Activated naive CD8-positive, alpha-beta T cell treated with anti-CD3 and anti-CD28 coated beads, Interleukin-2, amount 50 U/mL, for 16 hours (primary cell): ENCODE data around the gene TOM1L2.
"Not testable (repeated sequence)": the region's sequence is repeated elsewhere in the genome, so short reads cannot be mapped to it uniquely, and the experiment has no call there.

Experiments
- DNase-seq: peaks from one replicate; pipeline ENCODE4 v3.0.0-alpha.2; 2020; ENCODE audit warnings: low read depth, low spot score

The TOM1L2 gene

DNA sequence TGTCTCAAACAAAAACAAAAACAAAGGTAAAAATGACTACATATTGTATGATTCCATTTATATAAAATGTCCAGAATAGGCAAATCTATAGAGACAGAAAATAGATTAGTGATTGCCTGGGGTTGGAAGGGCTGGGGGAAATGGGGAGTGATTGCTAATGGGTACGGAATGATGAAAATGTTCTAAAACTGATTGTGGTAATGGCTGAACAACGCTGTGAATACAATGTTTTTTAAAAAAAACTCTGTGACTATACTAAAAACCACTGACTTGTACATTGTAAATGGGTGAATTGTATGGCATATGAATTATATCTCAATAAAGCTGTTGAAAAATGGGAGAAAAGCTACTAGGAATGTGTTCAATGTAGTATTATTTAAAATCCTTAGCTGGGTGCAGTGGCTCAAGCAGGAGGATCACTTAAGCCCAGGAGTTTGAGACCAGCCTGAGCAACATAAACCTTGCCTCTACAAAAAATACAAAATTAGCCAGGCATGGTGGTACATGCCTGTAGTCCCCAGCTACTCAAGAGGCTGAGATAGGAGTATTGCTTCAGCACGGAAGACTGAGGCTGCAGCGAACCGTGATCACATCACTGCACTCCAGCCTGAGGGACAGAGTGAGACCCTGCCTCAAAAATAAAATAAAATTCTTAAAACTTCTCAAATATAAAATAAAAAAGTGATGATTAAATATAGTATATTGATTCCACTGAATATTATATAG lies 47.9 kb downstream of the TOM1L2 start:
- DNase-seq, result no peak

DNA sequence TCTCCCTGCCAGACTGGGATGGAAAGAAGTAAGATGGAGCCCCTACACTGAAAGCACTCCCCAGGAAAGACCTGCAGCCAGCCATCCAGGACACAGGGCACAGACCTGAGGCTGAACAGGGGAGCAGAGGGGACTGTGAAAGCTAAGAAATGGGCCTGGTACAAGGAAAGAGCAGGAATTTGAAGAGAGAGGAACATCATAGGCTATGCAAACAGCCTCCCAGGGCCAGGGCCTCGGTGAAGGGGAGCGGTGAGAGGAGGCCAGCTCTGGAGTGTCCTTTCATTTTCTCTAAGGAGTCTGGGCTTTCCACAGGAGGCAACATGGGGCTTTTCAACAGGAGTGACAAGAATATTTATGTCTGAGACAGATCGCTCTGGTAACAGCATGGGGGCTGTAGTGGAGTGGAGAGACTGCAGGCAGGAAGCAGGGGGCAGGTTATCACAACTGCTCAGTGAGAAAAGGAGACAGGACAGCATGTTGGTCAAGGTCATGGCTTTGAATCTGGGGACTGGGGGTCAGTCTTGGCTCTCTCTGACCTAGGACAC lies 50.1 kb downstream of the TOM1L2 start:
- no peak for DNase-seq

DNA sequence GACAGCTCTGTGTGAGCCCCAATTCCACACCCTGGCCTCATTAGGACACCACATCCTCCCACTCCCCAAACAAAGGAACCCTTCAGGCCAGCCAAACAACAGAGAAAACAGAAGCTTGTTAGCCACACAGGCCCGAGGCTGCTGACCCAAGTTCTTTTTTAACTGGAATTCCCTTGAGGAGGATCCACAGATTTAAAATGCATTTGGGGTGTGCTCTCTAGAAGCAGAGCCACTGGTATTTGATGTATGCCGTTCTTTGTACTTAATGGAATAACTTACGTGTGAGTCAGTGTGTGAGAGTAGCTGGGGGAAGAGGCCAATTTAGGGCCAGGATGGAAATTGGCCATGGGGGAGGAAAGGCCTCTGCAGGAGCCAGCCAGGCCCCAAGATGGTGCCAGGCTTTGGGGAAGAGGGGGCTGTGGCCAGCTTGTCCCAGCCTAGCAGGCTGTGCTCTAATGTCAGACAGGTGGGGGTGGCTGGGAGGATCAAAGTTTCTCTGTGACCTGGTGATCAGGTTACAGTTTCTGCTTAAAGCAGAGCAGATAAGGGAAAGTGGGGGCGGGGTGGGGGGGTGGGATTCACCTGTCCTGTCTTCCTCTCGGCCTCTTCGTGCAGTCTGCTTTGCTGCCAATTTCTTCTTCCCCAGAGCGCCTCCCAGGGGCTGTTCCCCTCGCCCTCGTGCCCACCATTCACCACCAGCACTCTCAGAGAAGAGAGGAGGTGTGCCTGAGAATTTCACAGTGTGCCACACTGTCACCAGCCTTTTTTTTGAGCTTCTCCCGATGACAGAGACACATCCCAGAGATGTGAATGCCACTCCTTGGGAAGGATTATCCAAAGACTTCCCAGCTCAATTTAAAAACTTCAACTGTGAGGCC lies 50.8 kb downstream of the TOM1L2 start:
- DNase-seq, result no peak

DNA sequence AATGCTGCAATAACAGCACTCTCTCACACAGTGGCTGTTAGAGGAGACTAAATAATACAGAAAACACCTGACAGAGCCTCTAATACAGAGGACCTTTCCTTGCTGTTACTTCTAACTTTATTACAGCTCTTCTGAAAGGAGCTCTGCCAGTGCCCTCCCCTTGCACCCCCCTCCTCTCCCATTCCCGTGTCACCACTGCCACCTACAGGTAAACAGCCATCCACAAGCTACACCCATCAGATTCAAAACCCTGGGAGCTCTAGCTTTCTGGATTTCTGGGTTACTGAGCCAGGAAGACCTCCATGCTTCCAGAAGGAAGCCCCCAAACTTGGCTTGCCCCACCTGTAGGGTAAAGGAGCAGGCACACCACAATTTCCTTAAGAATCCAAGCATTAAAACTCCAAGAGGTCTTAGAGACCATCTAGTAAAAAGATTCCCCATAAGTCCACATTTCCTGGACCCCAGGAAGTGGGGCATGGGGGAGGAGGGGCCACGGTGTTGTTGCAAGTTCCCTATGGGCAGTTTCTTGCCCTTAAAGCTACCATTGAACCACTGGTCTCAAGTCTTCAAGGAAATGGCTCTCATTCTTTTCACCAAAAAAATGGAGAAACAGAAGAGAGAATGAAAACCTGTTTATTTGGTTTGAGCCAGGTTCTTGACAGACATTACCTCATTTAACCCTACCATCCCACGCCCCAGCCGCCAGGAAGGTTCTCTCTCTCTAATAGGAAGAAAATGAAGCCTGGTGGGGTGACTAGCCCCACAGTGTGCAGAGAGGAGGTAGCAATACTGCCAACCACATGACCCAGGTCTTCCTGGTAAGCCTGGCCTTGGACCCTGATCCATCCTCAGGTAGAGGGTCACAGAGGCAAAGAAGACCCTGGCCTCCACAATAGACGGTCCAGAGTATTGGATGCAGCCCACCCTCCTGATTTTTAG lies 52.8 kb downstream of the TOM1L2 start:
- peak; percentile 45 for DNase-seq

DNA sequence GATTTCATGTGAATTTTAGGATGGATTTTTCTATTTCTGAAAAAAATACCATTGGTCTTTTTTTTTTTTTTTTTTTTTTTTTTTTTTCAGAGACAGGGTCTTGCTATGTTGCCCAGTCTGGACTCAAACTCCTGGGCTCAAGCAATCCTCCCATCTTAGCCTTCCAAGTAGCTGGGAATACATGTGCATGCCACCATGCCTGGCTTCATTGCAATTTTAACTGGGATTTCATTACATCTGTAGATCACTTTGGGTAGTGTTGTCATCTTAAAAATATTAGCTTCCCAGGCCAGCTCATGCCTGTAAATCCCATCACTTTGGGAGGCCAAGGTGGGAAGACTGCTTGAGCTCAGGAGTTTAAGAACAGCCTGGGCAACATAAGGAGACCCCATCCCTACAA lies 54.8 kb downstream of the TOM1L2 start:
- DNase-seq, result no peak

DNA sequence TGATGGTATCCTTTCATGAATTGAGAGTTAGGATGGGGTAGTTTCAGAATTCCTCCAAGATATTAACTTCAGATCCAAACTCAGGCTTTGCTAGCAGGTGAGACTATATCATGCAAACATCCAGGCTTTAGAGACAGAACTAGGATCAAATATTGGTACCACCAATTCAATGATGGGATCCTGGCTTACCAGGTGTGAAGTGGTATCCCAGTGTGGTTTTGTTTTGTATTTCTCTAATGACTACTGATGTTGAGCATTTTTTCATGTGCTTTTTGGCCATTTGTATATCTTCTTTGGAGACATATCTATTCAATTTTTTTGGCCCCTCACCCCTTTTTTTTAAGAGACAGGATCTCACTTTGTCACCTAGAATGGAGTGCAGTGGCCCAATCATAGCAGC lies 57.0 kb downstream of the TOM1L2 start:
- DNase-seq, result no peak

DNA sequence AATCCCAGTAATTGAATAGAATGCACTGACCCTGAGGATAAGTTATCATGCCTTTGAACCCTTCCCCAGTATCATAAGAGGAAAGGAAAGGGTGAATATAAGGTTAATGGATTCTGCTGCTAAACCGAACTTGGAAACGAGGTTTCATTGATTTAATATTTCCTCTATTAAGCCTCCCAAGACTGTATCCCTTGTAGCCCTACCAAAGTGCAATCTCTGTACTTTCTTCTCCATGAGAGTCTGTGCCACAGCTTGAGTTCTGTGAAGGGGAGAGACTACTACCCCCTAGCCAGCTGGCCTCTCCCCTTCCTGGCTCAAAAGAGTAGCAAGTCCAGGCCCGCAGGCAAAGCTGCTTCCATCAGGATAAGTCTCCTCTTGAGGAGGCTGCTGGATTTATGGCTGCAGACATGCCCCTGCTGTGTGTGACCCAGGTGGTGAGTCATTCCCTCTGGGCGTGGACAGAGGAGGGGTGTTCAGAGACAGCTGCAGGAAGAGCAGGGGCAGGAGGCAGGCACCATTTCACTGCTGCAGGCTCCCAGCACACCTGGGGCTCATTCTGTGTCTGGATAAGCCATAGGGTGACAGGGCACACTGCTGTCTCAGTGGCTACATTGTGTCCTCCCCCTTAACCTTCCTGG lies 58.4 kb downstream of the TOM1L2 start:
- DNase-seq, result no peak

DNA sequence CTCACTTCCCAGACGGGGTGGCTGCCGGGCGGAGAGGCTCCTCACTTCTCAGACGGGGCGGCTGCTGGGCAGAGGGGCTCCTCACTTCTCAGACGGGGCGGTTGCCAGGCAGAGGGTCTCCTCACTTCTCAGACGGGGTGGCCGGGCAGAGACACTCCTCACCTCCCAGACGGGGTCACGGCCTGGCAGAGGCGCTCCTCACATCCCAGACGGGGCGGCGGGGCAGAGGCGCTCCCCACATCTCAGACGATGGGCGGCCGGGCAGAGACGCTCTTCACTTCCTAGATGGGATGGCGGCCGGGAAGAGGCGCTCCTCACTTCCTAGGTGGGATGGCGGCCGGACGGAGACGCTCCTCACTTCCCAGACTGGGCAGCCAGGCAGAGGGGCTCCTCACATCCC lies 59.9 kb downstream of the TOM1L2 start:
- not testable (repeated sequence) for DNase-seq

DNA sequence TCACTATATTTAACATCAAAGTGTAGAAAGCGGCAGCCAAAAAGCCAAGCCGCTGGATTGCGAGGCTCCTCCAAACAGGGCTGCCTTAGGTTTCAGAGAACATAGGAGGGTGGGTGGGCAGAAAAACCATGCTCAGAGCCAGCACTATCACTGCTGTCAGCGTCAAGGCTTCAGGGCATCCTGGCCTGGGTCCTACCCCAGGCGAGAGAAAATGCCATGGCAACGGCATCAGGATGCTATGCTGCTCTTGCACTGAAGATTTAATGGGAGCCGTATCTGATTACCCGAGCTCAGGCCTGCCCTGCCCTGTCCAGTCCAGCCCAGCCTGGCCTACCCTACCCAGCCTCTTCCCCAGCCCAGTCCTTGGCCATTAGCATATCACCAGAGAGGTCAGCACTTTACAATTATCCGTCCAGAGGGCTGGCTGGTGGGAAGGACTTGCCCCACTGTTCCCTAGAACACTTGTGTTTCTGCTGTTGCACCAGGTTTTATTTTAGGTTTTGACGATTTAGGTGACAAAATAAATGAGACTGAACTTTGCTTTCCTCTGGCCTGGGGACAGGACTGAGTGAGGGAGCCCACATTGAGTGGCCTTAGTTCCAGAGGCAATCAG lies 61.1 kb downstream of the TOM1L2 start:
- no peak for DNase-seq

DNA sequence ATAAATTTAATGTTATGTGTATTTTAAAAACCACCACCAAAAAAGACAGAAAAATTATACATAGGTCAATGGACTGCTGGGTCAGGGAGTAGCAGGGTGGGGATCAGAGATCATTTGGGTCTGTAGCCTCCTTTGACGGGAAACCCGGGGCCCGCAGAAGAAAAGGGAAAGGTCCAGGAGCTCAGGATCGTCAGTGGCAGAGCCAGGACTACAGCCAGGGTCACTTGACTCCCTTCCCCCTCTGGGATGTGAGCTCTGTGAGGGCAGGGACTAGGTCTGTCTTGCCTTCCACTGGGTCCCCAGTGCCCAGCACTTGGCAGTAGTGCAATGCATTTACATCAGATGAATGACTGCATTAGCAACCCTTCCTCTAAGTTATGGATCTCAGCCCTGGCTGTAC lies 62.1 kb downstream of the TOM1L2 start:
- no peak for DNase-seq

DNA sequence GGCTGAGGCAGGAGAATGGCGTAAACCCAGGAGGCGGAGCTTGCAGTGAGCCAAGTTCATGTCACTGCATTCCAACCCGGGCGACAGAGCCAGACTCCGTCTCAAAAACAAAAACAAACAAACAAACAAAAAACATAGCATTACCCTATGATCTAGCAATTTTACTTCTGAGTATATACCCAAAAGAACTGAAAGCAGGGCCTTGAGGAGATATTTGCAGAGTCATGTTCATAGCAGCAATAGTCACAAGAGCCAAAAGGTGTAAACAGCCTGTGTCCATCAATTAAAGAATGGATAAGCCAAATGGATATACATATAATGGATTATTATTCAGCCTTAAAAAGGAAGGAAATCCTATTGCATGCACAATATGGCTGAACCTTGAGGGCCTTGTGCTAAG lies 63.1 kb downstream of the TOM1L2 start:
- DNase-seq, result no peak

DNA sequence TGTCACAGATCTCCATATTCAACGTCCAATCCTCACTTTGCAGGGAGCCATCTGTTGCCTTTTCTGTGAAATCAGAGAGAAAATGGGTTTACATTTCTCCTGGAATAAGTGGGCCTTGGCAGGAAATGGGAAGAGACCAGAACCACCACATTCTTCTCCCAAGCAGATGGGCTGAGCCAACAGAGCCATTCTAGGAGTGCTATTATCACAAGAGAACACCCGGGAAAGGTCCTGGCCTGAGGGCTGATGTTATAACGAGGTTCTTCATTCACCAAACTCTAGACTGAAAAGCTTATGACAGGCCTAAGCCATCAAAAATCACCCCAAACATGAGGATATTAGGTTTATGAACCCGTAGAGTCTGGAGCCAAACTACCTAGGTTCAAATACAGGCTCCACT lies 64.7 kb downstream of the TOM1L2 start:
- DNase-seq, result no peak

DNA sequence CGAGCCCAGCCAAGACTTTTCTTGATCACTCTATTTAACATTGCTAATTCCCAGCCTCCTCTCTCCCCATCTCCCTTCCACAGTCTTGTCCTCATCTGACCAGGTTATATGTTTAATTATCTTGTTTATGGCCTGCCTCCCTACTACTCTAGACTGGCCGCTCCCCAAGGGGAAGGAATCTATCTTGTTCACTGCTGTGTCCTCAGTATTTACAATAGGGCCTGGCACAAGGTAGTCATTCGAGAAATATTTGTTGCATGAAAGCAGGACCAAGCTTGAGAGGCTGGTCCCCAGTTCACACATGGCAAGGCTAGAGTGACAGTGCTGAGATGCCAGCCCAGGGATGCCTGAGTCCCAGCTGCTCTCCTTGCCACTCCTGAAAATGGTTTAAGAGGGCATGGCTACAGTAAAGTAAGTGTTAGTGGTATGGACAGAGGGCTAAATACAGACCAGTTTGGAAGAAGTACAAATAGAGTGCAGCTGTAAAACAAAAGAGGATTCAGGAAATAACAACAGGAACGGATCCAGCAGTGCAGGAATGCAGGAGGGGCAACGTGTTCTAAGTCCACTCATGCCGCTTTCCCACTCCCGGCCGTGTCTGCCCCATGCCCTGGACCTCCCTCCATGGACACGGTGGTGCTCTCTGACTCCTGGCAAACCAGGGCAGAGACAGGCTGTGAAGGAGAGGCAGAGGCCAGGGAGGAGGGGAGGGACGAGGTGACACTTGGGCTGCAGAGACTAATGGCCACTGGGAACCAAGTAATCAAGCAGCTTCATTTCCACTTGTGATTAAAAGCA lies 65.6 kb downstream of the TOM1L2 start:
- no peak for DNase-seq

DNA sequence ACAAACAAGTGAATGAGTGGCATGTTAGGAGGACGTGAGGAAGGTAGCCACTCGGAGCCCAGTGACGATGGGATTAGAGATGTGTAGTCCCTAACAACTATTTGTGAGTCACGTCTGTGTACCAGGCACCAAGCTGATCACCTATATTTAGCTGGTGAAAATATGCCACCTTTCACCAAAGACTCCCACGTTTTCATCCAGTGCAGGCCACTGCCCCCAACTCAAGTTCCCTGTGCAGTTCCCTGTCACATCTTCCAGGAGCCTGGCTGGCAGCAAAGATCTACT lies 67.2 kb downstream of the TOM1L2 start:
- DNase-seq, result no peak

DNA sequence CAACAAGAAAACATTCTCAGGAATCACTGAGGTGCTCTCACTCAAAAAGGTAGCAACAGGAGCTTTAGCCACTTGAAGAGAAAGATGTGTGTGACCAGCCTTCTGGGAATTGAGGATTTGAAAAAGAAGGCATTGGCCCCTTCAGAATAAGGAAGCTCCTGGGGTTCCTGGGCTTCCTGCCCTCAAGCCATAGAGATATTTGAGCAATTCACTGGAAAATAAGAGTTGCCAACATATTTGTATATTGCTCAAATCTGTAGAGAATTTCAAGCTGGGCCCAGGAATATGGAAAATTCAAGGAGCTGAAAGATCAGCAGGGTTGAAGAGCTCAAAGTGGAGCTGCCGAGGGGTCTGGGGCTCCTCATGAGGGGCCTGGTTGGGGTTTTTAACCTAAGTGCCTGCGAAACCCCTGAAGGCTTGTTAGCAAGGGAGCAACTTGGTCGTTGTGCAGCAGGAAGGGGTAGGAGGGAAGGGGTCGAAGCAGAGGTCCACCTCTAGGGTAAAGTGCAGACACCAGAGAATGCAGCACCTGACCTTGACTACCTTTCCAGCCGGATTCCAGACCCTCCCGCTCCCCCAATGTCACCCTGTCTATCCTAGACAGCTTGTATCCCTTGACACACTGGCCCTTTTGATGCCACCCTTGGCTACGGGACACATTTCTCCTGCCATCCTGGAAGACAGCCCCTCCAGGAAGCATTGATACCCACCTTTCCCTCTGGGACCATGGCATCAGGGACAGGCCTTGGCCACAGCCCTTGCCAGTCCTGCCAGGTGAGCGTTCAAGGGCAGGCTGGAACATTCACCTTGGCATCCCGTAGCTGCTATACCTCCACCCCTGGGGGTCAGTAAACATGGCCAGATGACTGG lies 67.8 kb downstream of the TOM1L2 start:
- DNase-seq, result no peak

DNA sequence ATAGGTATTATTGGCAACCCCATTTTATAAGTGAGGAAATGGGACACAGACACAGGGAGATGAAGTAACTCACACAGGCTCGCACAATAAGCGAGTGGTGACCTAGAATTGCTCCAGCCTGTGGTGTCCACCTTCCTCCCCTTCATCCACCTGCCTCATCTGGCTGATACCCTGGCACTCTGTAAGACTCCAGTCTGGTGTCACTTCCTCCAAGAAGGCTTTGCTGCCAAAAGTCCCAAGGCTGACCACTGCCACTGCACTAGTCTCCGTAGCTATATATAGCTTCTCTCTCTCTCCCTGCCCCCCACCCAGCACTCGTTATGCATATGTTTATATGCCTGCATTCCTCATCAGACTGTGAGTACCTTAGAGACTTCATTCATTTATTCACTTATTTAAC lies 69.3 kb downstream of the TOM1L2 start:
- no peak for DNase-seq

DNA sequence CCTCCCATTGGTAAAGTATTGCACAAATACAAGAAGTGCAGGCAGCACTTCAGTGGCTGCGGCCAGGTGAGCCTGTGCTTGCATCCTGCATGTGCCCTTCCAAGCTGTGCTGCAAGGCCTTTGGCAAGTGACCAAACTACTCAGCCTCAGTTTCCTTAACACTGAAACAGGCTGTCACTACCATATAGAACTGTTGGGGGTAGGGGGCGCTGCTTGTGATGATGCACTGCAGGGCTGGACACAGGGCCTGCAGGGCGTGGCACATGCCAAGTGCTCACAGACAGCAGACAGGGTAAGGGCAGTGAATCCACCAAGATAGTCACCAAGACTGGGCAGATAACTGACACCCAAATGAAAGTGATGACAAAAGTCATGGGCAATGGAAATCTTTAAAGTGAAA lies 69.8 kb downstream of the TOM1L2 start:
- no peak for DNase-seq

DNA sequence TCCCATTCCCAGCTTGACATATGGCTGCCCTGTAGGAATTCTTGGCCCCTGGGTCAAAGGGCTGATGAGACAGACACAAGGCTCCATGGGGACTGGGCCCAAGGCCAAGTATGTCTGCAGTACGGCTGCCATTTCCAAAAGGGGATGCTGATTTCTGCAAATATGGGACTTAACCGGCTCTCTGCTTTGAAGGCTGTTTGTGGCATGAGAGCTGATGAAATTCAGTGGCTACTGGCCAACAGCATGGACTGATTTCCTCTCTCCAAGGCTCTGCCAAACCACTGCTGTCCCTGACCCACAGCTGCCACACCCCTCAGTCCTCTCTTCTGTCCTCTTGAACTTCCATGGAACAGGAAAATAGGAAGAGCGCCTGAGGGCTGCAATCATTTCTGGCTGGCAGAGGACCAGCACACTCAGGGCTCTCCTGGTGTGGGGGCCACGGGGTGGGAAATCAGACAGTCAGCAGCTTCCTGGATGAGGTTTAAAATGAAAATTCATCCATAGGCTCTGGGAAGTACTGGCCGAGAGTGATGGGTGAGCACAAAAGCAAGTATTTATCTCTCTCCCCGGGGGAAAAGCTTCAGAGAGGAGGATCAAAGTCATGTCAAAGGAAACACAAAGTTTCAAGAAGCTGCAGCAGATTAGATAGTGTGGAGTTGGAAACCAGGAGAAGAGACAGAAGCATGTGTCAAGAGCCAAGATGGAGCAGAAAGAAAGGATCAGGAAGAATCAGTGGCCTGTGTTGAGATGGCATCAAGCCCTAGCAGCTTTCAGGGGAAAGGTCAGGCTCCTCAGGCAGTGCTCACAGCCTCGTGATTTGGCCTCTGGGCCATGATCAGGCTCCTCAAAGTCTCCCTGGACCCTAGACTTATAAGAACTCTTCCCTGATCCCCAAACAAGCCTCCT lies 71.3 kb downstream of the TOM1L2 start:
- no peak for DNase-seq
